Measurements from ENCODE around the gene S100G. TPM values are rescaled to one million over a fixed set of nuclear protein-coding genes. Genes with fewer than 3 reads are reported as not detected.

S100G gene
- total RNA-seq, 1 donor from 2014 or later, result not detected

GRCh38 chrX:16664074-16664473, 14.1 kb downstream of the S100G start:
- Mint-ChIP-seq H3K9me3 (ENCODE audit: unreplicated experiment) (peaks cover 3% of the 10 kb centered on the region), H3K27ac (ENCODE audit: unreplicated experiment) (peak overlapping the region; percentile 84), H3K27me3 (ENCODE audit: unreplicated experiment) (no peaks in the 10 kb centered on the region), H3K36me3 (ENCODE audit: unreplicated experiment) (peaks cover 32% of the 10 kb centered on the region), H3K4me3 (ENCODE audit: unreplicated experiment) (no peak overlapping the region), H3K4me1 (ENCODE audit: unreplicated experiment) (peaks cover 58% of the 10 kb centered on the region)
- no peak for DNase-seq (ENCODE audit: extremely low spot score, unreplicated experiment)
- peak; percentile 48 for TF ChIP-seq CTCF (IDR thresholded peaks at IDR 0.05)

GRCh38 chrX:16664626-16665025, 14.7 kb downstream of the S100G start:
- no peaks in the 10 kb centered on the region for H3K9me3 Mint-ChIP-seq (ENCODE audit: unreplicated experiment)
- TF ChIP-seq CTCF (IDR thresholded peaks at IDR 0.05), result peak; percentile 23
- no peaks in the 10 kb centered on the region for H3K27me3 Mint-ChIP-seq (ENCODE audit: unreplicated experiment)
- no peak overlapping the region for H3K4me3 Mint-ChIP-seq (ENCODE audit: unreplicated experiment)
- peaks cover 31% of the 10 kb centered on the region for H3K36me3 Mint-ChIP-seq (ENCODE audit: unreplicated experiment)
- no peak for DNase-seq (ENCODE audit: extremely low spot score, unreplicated experiment)
- peaks cover 52% of the 10 kb centered on the region for H3K4me1 Mint-ChIP-seq (ENCODE audit: unreplicated experiment)
- peak overlapping the region; percentile 84 for H3K27ac Mint-ChIP-seq (ENCODE audit: unreplicated experiment)

GRCh38 chrX:16665089-16665488, 15.1 kb downstream of the S100G start:
- peak overlapping the region; percentile 84 for H3K27ac Mint-ChIP-seq (ENCODE audit: unreplicated experiment)
- H3K27me3 Mint-ChIP-seq (ENCODE audit: unreplicated experiment), result no peaks in the 10 kb centered on the region
- no peaks in the 10 kb centered on the region for H3K9me3 Mint-ChIP-seq (ENCODE audit: unreplicated experiment)
- H3K4me1 Mint-ChIP-seq (ENCODE audit: unreplicated experiment), result peaks cover 48% of the 10 kb centered on the region
- peaks cover 32% of the 10 kb centered on the region for H3K36me3 Mint-ChIP-seq (ENCODE audit: unreplicated experiment)
- DNase-seq (ENCODE audit: extremely low spot score, unreplicated experiment), result no peak
- H3K4me3 Mint-ChIP-seq (ENCODE audit: unreplicated experiment), result no peak overlapping the region
- no peak for TF ChIP-seq CTCF (IDR thresholded peaks at IDR 0.05)

- Mint-ChIP-seq H3K27ac (ENCODE audit: unreplicated experiment) (peak overlapping the region; percentile 84), H3K4me1 (ENCODE audit: unreplicated experiment) (peaks cover 54% of the 10 kb centered on the region), H3K4me3 (ENCODE audit: unreplicated experiment) (peak overlapping the region; percentile 39), H3K27me3 (ENCODE audit: unreplicated experiment) (no peaks in the 10 kb centered on the region), H3K36me3 (ENCODE audit: unreplicated experiment) (peaks cover 34% of the 10 kb centered on the region), H3K9me3 (ENCODE audit: unreplicated experiment) (no peaks in the 10 kb centered on the region)
- DNase-seq (ENCODE audit: extremely low spot score, unreplicated experiment), result no peak
- no peak for TF ChIP-seq CTCF (IDR thresholded peaks at IDR 0.05)
Observed at GRCh38 chrX:16666541-16666940, 16.6 kb downstream of the S100G start.

- H3K4me1 Mint-ChIP-seq (ENCODE audit: unreplicated experiment), result peaks cover 27% of the 10 kb centered on the region
- TF ChIP-seq CTCF (IDR thresholded peaks at IDR 0.05), result peak; percentile 72
- DNase-seq (ENCODE audit: extremely low spot score, unreplicated experiment), result peak; percentile 1
- H3K36me3 Mint-ChIP-seq (ENCODE audit: unreplicated experiment), result peaks cover 25% of the 10 kb centered on the region
- H3K27me3 Mint-ChIP-seq (ENCODE audit: unreplicated experiment), result no peaks in the 10 kb centered on the region
- no peak overlapping the region for H3K4me3 Mint-ChIP-seq (ENCODE audit: unreplicated experiment)
- no peaks in the 10 kb centered on the region for H3K9me3 Mint-ChIP-seq (ENCODE audit: unreplicated experiment)
- H3K27ac Mint-ChIP-seq (ENCODE audit: unreplicated experiment), result peak overlapping the region; percentile 64
Observed at GRCh38 chrX:16671005-16671404, 21.0 kb downstream of the S100G start.
